K562 (cell line): ENCODE measurements around the gene GAB2. TPM values are rescaled to one million over a fixed set of nuclear protein-coding genes. Genes with fewer than 3 reads are reported as not detected.

Experiments
- ARNT ChIP-seq, 2 experiments: fragments of 450-650 bp; IDR thresholded peaks; 2 replicates each; pipeline ENCODE4 v1.6.1; 2016; ENCODE audit warnings: mild to moderate bottlenecking in 1 of 2
- ATF1 ChIP-seq, 2 experiments: fragments of 450-650 bp in 1 of 2; IDR thresholded peaks; 2 replicates each; pipeline ENCODE4 v1.6.1; 2016; ENCODE audit warnings: missing compliant biosample characterization in 1 of 2, missing genetic modification characterization in 1 of 2
- BACH1 ChIP-seq: fragments of 200-800 bp; sonication (Bioruptor generic); IDR thresholded peaks from 2 replicates; pipeline ENCODE4 v1.6.1; 2016; ENCODE audit warnings: missing genetic modification characterization, missing compliant biosample characterization
- CBX1 ChIP-seq: sonication (generic); IDR thresholded peaks from 2 replicates; pipeline ENCODE4 v1.6.1; 2016; ENCODE audit warnings: antibody characterized with exemption, low read depth, mild to moderate bottlenecking
- LARP7 ChIP-seq: fragments of 450-650 bp; IDR thresholded peaks from 2 replicates; pipeline ENCODE4 v1.6.1; 2016
- MEIS2 ChIP-seq: fragments of 450-650 bp; IDR thresholded peaks from 2 replicates; pipeline ENCODE4 v1.6.1; 2014; ENCODE audit warnings: mild to moderate bottlenecking; ENCODE audit not compliant: partially characterized antibody
- MNT ChIP-seq, 2 experiments: fragments of 450-650 bp; conservative IDR thresholded peaks; 2 replicates each; pipeline ENCODE4 v1.6.1; 2017; ENCODE audit warnings: mild to moderate bottlenecking in 2 of 2, moderate library complexity in 2 of 2
- NFE2 ChIP-seq: IDR thresholded peaks from 2 replicates; pipeline ENCODE4 v1.6.1; 2014; ENCODE audit warnings: antibody characterized with exemption, low read depth
- RBFOX2 ChIP-seq: fragments of 200-400 bp; formaldehyde crosslinking; IDR thresholded peaks from 2 replicates; pipeline ENCODE4 v1.6.1; 2017; ENCODE audit warnings: low read depth, mild to moderate bottlenecking, low read length, moderate library complexity
- STAT6 ChIP-seq: sonication (generic); formaldehyde crosslinking; IDR thresholded peaks from 2 replicates; pipeline ENCODE4 v1.8.1; 2023; ENCODE audit warnings: mild to moderate bottlenecking, missing genetic modification reagents
- ZNF124 ChIP-seq: sonication (generic); formaldehyde crosslinking; IDR thresholded peaks from 2 replicates; pipeline ENCODE4 v1.8.1; 2022; ENCODE audit warnings: missing genetic modification reagents
- ZNF395 ChIP-seq: fragments of 200-800 bp; sonication (Bioruptor generic); IDR thresholded peaks from 2 replicates; pipeline ENCODE4 v1.6.1; 2017; ENCODE audit warnings: missing genetic modification characterization, missing compliant biosample characterization
- ZNF583 ChIP-seq: fragments of 250-450 bp; sonication (Bioruptor Pico); IDR thresholded peaks from 2 replicates; pipeline ENCODE4 v1.4.0; 2020
- polyA plus RNA-seq, 8 experiments: library from polyadenylated mRNA; depleted of rRNA in 4 of 8; stranded (reverse) in 5 of 8; unstranded in 3 of 8; fragments of >200 nt; fragmentation: Nextera tagmentation in 2 of 8; fragmentation: Illumina TruSeq in 1 of 8; extraction: Ambion mirVana in 2 of 8; extraction: Trizol in 1 of 8; gene quantifications; 2 replicates each; pipeline versions ENCODE4 v1.2.1 to v1.2.3, GENCODE V29; 2011 to 2014; ENCODE audit warnings: inconsistent platforms in 1 of 8, missing spikeins in 1 of 8
- total RNA-seq, 7 experiments: library from RNA; depleted of rRNA in 6 of 7; stranded (reverse); fragments of >200 nt in 6 of 7; fragmentation: Illumina TruSeq in 2 of 7; extraction: Trizol in 2 of 7; gene quantifications; 2 replicates each; pipeline versions ENCODE4 v1.2.1 to v1.2.3, GENCODE V29; 2011 to 2021; ENCODE audit warnings: low replicate concordance in 1 of 7
- TF ChIP-seq, protein P1 (sequence below), 2 experiments: IDR thresholded peaks in 1 of 2; conservative IDR thresholded peaks in 1 of 2; 2 replicates each; pipeline ENCODE4 v1.6.1; 2016; ENCODE audit warnings: low read depth in 2 of 2, mild to moderate bottlenecking in 1 of 2, missing compliant biosample characterization in 1 of 2, missing genetic modification characterization in 1 of 2, moderate library complexity in 1 of 2
- TF ChIP-seq, protein P2 (sequence below): sonication (generic); IDR thresholded peaks from 2 replicates; pipeline ENCODE4 v1.6.1; 2016

Gene GAB2
- total and polyA plus RNA-seq, 9 of the 15 experiments (the other 6 are each of a cell fraction or from before 2014, with no cell fraction given), result 2.3 to 35.2 (median 16.1) TPM

- TF ChIP-seq ZNF395 (CRISPR knock-in tag), result 0 out of 2 replicates have a peak, but pooled peaks have one; percentile 30
- no peak for TF ChIP-seq LARP7
- TF ChIP-seq ARNT (IDR thresholded peaks at IDR 0.05), result 0 out of 4 replicates have a peak, but pooled peaks of 1 of the 2 experiments have one; percentile 18
- no peak for TF ChIP-seq RBFOX2
- TF ChIP-seq BACH1, result peak; percentile 31; the same call in 1 of the 2 replicates
- no peak for TF ChIP-seq CBX1
- TF ChIP-seq ZNF583 (CRISPR knock-in tag), result no peak
- TF ChIP-seq, protein P1, sequence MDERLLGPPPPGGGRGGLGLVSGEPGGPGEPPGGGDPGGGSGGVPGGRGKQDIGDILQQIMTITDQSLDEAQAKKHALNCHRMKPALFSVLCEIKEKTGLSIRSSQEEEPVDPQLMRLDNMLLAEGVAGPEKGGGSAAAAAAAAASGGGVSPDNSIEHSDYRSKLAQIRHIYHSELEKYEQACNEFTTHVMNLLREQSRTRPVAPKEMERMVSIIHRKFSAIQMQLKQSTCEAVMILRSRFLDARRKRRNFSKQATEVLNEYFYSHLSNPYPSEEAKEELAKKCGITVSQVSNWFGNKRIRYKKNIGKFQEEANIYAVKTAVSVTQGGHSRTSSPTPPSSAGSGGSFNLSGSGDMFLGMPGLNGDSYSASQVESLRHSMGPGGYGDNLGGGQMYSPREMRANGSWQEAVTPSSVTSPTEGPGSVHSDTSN (CRISPR knock-in tag; IDR thresholded peaks at IDR 0.05; ENCODE audit: low read depth), result no peak
- TF ChIP-seq, protein P1 (tag; conservative IDR thresholded peaks at IDR 0.05; ENCODE audit: low read depth), result peak; percentile 91
- TF ChIP-seq ZNF124 (CRISPR knock-in tag), result no peak
- TF ChIP-seq MEIS2, result peak; percentile 90
- TF ChIP-seq STAT6 (CRISPR knock-in tag), result no peak
- TF ChIP-seq ATF1 (CRISPR knock-in tag; IDR thresholded peaks at IDR 0.05), result no peak
- peak; percentile 53; the same call in 1 of the 2 replicates for TF ChIP-seq ATF1 (tag; IDR thresholded peaks at IDR 0.05)
- TF ChIP-seq, protein P2, sequence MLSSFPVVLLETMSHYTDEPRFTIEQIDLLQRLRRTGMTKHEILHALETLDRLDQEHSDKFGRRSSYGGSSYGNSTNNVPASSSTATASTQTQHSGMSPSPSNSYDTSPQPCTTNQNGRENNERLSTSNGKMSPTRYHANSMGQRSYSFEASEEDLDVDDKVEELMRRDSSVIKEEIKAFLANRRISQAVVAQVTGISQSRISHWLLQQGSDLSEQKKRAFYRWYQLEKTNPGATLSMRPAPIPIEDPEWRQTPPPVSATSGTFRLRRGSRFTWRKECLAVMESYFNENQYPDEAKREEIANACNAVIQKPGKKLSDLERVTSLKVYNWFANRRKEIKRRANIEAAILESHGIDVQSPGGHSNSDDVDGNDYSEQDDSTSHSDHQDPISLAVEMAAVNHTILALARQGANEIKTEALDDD, result no peak
- TF ChIP-seq NFE2, result peak; percentile 27
- TF ChIP-seq MNT (conservative IDR thresholded peaks at IDR 0.05), result no peak; a peak in 1 of 4 replicates
These were observed 78.1 kb downstream of the GAB2 start (continued) for GRCh38 chr11:78339483-78339882.
